Muscle layer of duodenum (tissue), 2 donors: ENCODE measurements around the gene CYB5R3.

Experiments used
- H3K27ac ChIP-seq: one replicate; pipeline ENCODE4 v1.7.0; 2013; ENCODE audit warnings: mild to moderate bottlenecking, low read length
- H3K27me3 ChIP-seq: one replicate; pipeline ENCODE4 v1.7.0; 2013; ENCODE audit warnings: low read depth, mild to moderate bottlenecking, control low read depth, low read length
- H3K36me3 ChIP-seq, 2 donors: one replicate each; pipeline ENCODE4 v1.7.0; 2013; ENCODE audit warnings: low read length in 2 of 2, control low read depth in 1 of 2, mild to moderate bottlenecking in 1 of 2; ENCODE audit not compliant: insufficient read depth in 2 of 2, control insufficient read depth in 1 of 2
- H3K4me1 ChIP-seq, 2 donors: one replicate each; pipeline ENCODE4 v1.7.0; 2013; ENCODE audit warnings: low read length in 2 of 2, mild to moderate bottlenecking in 2 of 2, control low read depth in 1 of 2, moderate library complexity in 1 of 2; ENCODE audit not compliant: insufficient read depth in 2 of 2, control insufficient read depth in 1 of 2
- H3K4me3 ChIP-seq, 2 donors: one replicate each; pipeline ENCODE4 v1.7.0; 2013; ENCODE audit warnings: low read length in 2 of 2, low read depth in 1 of 2, mild to moderate bottlenecking in 1 of 2
- H3K9me3 ChIP-seq, 2 donors: one replicate each; pipeline ENCODE4 v1.7.0; 2013; ENCODE audit warnings: low read length in 2 of 2, control low read depth in 1 of 2, mild to moderate bottlenecking in 1 of 2; ENCODE audit not compliant: control insufficient read depth in 1 of 2
- donor health status: healthy.

Gene CYB5R3

GRCh38 chr22:42649246-42650099 lies at the start of gene CYB5R3:
TSS of gene CYB5R3 (minus strand) at chr22:42649392. CDS start at chr22:42649315, 77 bp downstream.
- Histone ChIP-seq H3K9me3 (no peaks in the 10 kb centered on the region), H3K27me3 (no peaks in the 10 kb centered on the region), H3K4me1 (peaks cover 26 to 45% of the 10 kb centered on the region in 2 donors), H3K27ac (peak within 1 kb of the TSS; percentile 91), H3K36me3 (no peaks in the 10 kb centered on the region), H3K4me3 (peak within 1 kb of the TSS; percentile 90 to 98)

- Histone ChIP-seq H3K4me3 (no peak overlapping the region), H3K36me3 (peaks cover 0 to 19% of the 10 kb centered on the region in 2 donors), H3K4me1 (peaks cover 0 to 21% of the 10 kb centered on the region in 2 donors), H3K27me3 (no peaks in the 10 kb centered on the region), H3K9me3 (no peaks in the 10 kb centered on the region), H3K27ac (peak overlapping the region; percentile 79)
Measured at GRCh38 chr22:42697542-42698013, 48.4 kb upstream of the CYB5R3 start.

GRCh38 chr22:42696331-42696967 lies 47.3 kb upstream of the CYB5R3 start:
- no peak overlapping the region for H3K4me3 ChIP-seq
- H3K36me3 ChIP-seq, result peaks cover 0 to 19% of the 10 kb centered on the region in 2 donors
- H3K27ac ChIP-seq, result peak overlapping the region; percentile 79
- H3K9me3 ChIP-seq, result no peaks in the 10 kb centered on the region
- H3K4me1 ChIP-seq, result peaks cover 0 to 18% of the 10 kb centered on the region in 2 donors
- no peaks in the 10 kb centered on the region for H3K27me3 ChIP-seq

DNA sequence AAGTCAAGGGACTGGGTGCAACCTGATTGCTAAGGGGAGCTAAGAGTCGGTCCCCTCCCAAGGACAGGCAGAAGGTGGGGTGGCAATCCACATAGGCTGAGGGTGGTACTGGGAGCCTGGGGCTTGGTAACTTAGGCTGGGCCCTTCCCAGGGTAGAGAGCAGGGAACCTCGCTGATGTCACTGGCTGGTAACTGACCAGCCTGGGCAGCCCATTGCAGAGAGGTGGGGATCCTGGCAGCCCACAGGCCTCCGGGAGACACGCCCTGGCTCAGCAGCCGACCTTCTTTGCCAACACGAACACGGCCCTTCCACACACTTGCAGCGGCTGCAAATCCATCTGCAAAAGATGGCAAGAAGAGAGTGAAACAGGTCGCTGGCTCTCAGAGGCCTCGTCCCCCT lies 46.1 kb upstream of the CYB5R3 start:
- Histone ChIP-seq H3K27ac (no peak overlapping the region), H3K9me3 (no peaks in the 10 kb centered on the region), H3K27me3 (no peaks in the 10 kb centered on the region), H3K36me3 (peaks cover 0 to 19% of the 10 kb centered on the region in 2 donors), H3K4me3 (no peak overlapping the region), H3K4me1 (peaks cover 0 to 15% of the 10 kb centered on the region in 2 donors)

DNA sequence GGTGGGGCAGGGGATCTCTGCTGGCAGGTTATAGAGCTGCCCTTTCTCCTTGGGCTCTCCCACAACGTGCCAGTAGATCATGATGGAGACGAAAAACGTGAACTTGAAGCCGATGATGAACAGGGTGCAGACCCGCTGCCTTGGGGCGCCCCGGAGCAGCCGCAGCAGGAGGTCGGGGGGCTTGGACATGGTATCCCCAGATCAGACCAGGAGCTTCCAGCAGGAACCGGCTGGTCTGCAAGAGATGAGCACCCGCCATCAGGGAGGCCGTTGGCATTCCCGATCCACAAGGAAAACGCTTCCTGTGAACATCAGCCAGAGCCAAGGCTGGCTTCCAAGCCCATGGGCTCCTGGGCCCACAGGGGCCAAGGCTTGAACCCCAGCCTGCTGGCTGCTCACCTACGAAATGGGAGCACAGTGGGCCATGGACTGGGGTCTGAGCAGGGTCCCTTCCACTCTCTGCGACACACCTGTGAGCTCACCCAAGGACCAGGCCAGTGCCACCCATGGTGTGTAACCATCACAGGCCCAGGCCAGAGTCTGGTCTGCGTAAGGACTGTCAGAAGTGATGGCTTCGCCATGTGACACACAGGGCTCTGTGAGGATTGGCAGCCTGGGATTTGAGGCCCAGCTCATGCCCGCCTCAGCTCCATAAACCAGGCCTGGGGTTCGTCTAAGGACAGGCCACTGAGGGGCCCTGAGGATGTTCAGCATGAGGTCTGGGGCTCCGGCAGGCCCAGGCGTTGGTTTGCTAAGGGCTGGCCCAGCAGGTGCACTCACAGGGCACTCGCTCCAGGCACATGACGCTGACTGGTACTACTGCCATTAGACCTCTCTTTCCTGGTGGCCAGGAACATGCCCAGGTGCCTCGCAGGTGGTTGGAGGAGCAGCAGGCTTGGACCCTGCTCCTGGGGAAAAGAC lies 44.8 kb upstream of the CYB5R3 start:
- no peaks in the 10 kb centered on the region for H3K27me3 ChIP-seq
- H3K4me1 ChIP-seq, result peaks cover 3 to 9% of the 10 kb centered on the region in 2 donors
- no peak overlapping the region for H3K4me3 ChIP-seq
- H3K36me3 ChIP-seq, result peaks cover 0 to 19% of the 10 kb centered on the region in 2 donors
- H3K9me3 ChIP-seq, result no peaks in the 10 kb centered on the region
- no peak overlapping the region for H3K27ac ChIP-seq

- H3K9me3 ChIP-seq, result no peaks in the 10 kb centered on the region
- H3K36me3 ChIP-seq, result peaks cover 0 to 19% of the 10 kb centered on the region in 2 donors
- H3K27me3 ChIP-seq, result no peaks in the 10 kb centered on the region
- peaks cover 7 to 13% of the 10 kb centered on the region in 2 donors for H3K4me1 ChIP-seq
- no peak overlapping the region for H3K4me3 ChIP-seq
- H3K27ac ChIP-seq, result no peak overlapping the region
Measured at GRCh38 chr22:42693055-42693762, 44.0 kb upstream of the CYB5R3 start.

DNA sequence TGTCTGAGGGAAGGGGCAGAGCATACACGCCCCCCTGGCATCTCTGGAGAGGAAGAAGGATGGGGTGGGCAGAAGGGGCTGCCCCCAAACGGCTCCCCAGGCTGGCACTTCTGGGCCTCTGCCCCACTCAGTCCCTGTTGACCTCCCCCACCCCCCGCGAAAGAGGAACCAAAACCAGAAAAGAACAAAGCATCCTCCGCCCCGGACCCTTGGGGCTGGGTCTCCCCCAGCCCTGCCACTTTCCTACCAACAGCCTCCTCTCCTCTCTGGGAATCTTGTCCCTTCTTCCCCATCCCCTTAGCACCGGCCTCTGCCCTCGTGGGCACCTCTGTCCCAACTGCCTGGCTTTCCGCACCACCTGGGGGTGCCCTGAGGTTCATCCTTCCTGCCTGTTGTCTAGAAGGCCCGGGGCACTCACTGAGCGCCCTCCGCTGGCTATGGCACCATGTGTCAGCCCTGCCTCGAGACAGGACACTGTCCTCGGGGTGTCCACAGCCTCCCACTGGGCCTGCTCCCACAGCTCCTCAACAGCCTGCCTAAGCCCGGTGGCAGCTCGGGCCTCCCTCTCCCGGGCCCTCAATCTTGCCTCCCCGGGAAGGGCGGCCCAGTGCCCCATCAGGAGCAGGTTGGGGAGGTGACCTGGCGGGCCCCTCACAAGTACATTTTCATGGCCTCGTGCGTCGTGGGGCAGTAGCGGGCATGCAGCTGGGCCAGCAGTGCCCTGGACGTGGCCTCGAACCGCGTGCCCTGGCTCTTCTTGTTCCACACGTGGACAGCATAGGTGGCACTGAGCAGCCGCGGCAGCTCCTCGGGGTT lies 43.3 kb upstream of the CYB5R3 start:
- H3K27me3 ChIP-seq, result no peaks in the 10 kb centered on the region
- H3K4me1 ChIP-seq, result peaks cover 7 to 21% of the 10 kb centered on the region in 2 donors
- peaks cover 0 to 19% of the 10 kb centered on the region in 2 donors for H3K36me3 ChIP-seq
- no peak overlapping the region for H3K4me3 ChIP-seq
- no peak overlapping the region for H3K27ac ChIP-seq
- H3K9me3 ChIP-seq, result no peaks in the 10 kb centered on the region

GRCh38 chr22:42691440-42691839 lies 42.2 kb upstream of the CYB5R3 start:
- Histone ChIP-seq H3K27ac (no peak overlapping the region), H3K9me3 (no peaks in the 10 kb centered on the region), H3K4me3 (no peak overlapping the region), H3K36me3 (peaks cover 0 to 19% of the 10 kb centered on the region in 2 donors), H3K4me1 (peaks cover 9 to 24% of the 10 kb centered on the region in 2 donors), H3K27me3 (no peaks in the 10 kb centered on the region)

DNA sequence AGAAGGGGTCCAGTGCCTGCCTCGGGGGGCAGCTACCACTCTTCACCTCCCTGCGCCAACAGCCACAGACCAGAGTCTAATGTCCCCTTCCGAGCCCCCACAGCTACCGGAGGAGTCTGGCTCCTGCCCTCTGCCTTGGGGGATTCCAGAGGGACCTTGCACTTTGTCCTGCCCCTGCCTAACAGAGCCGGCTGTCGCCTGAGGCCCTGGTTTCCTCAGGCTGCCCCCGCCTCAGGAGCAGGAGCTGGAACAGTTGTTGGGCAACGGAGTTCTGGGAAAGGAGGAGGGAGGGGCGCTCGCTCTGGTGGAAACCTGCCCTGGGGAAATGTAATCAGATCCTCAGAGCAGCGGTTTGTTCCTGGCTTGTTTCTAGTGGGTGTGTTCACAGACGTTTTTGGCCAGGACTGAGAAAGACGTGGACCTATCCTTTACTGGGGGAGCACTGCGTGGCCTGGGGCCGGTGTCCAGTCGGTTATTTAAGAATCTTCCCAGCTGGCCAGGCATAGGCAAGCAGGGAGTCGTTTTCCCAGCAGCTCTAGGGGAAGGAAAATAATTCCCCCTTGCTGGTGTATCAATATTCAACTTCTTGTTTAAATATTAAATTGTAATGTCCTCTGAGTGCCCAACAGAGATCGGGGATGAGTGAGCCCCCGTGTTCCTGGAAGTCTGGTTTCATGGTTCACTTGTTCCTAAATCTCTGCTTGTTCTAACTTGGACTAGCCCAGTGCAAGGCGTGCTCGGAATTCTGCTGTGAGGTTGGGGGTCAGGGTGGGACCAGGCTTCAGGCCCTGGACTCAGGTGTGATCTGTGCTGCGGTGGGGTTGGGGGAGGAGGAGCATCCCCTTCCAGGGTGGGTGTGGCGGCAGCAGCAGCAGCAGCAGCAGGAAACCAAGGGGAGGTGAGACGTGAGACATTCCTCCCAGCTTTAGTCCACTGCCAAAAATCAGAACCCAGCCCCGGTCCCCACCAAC lies 39.3 kb upstream of the CYB5R3 start:
- H3K36me3 ChIP-seq, result peaks cover 0 to 8% of the 10 kb centered on the region in 2 donors
- peaks cover 28 to 49% of the 10 kb centered on the region in 2 donors for H3K4me1 ChIP-seq
- no peaks in the 10 kb centered on the region for H3K27me3 ChIP-seq
- H3K4me3 ChIP-seq, result peak overlapping the region in 1 of 2 donors; percentile 25
- peak overlapping the region; percentile 84 for H3K27ac ChIP-seq
- H3K9me3 ChIP-seq, result no peaks in the 10 kb centered on the region
